VCaP (cell line): Measurements from ENCODE around the gene MSMB.

ENCODE experiments used
- H3K27ac ChIP-seq: fragments of 450-650 bp; 2 replicates; pipeline ENCODE4 v1.5.1; 2017
- TF ChIP-seq, protein P1 (sequence below): fragments of 450-650 bp; conservative IDR thresholded peaks from 2 replicates; pipeline ENCODE4 v1.5.1; 2017; ENCODE audit warnings: mild to moderate bottlenecking, moderate library complexity

MSMB gene

DNA sequence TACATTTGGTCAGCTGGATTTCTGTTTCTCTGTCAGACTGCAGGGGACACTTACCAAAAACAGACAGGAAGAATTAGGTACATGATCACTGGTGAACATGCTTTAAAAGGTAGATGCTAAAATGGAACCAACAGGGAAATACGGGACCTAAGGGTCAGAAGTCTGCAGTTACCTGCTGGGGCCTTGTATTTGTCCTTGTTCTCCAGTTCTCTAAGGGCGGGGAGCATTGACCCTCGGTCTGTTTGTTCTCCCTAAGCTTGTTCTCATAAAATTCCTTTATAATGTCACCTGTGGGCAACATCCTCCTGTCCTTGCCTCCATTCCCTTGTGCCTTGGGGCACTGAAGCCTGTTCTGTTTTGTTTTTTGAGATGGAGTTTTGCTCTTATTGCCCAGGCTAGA, 29.8 kb upstream of the MSMB start:
- H3K27ac ChIP-seq, result peak overlapping the region; percentile 82
- TF ChIP-seq, protein P1, sequence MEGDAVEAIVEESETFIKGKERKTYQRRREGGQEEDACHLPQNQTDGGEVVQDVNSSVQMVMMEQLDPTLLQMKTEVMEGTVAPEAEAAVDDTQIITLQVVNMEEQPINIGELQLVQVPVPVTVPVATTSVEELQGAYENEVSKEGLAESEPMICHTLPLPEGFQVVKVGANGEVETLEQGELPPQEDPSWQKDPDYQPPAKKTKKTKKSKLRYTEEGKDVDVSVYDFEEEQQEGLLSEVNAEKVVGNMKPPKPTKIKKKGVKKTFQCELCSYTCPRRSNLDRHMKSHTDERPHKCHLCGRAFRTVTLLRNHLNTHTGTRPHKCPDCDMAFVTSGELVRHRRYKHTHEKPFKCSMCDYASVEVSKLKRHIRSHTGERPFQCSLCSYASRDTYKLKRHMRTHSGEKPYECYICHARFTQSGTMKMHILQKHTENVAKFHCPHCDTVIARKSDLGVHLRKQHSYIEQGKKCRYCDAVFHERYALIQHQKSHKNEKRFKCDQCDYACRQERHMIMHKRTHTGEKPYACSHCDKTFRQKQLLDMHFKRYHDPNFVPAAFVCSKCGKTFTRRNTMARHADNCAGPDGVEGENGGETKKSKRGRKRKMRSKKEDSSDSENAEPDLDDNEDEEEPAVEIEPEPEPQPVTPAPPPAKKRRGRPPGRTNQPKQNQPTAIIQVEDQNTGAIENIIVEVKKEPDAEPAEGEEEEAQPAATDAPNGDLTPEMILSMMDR, result no peak

DNA sequence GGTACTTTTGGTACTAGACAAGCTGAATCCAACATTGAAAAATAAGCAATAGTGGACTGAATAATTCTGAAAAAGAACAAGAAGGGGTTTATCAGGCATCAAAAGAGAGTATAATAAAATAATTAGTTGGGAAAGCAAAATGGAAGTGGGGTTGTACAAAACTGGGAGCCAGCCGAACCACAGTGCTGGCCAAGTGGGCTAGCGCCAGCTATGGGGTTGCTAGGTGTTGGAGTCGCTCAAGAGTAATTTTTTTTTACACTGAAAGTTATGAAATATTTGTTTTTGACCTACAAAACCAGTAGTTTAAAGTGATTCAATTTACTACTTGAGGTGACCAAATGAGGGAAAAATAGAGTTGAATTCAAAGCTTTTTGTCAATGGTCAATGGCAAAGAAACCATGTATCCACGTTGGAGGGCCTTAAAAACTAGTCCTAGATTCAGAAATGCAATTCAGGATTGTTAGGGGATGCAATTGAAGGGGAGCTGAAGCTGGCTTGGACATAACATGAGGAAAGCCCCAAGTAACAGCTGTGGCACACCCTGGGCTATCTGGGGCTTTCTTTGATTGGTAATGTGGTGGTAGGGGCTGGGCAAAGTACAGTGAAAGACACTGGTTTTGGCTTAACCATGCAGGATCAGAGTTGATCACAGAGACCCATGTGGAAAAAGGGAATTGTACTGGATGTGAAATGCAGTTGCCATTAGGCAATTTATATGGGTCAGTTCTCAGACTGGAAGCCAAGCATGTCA, 28.3 kb upstream of the MSMB start:
- TF ChIP-seq, protein P1, result no peak
- peak overlapping the region; percentile 82 for H3K27ac ChIP-seq

DNA sequence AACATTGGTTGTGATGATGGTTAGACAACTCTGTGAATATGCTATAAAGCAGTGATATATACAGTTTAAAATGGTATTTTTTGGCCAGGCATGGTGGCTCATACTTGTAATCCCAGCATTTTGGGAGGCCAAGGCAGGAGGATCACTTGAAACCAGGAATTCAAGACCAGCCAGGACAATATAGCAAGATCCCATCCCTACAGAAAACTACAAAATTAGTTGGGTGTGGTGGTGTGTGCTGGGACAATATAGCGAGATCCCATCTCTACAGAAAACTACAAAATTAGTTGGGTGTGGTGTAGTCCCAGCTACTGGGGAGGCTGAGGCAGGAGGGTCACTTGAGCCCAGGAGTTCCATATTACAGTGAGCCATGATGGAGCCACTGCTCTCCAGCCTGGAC, 27.5 kb upstream of the MSMB start:
- no peak overlapping the region for H3K27ac ChIP-seq
- TF ChIP-seq, protein P1, result no peak

DNA sequence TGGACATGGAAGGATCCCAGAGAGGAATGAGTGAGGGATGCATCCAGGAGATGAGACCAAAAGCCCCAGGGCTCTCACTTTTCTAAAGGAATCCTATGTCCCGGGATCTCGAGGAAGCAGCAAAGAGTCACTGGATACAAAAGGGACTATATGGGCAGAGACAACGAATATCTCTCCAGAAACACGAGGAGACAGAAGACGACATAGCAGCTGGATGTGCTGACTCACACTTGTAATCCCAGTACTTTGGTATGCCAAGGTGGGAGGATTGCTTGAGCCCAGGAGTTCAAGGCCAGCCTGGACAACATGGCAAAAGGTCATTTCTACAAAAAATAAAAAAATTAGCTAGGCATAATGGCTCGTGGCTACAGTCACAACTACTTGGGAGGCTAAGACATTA, 24.7 kb upstream of the MSMB start:
- TF ChIP-seq, protein P1, result no peak
- H3K27ac ChIP-seq, result no peak overlapping the region

DNA sequence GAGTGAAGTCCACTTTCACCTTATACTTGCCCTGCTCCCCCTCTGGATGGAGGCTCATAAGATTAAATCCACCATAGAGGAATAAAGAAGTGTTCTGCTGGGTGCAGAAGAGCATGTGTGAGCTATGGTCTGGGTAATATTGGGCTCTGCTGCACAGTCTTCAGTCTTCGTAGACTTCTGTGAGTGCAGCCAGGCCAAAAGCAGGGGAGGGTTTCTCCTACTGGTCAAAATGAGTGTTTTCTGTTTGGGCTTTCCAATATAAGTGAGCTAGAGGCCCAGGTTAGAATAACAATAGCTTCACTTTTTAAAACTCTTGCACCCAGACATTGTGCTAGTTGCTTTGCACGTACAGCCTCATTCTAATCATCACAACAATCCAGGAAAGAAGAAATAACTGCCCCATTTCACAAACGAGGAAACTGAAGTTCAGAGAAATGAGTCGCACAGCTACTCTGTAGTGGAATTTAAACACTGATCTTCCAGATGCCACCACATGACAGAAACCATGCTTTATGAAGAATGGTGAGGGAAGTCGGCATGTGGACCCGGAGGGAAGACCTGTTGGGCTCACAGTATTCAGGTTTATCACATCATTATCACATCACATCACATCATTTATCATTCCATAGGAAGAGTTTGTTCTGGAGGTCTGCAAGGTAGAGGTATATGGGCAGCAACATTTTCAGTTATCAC, 23.8 kb upstream of the MSMB start:
- TF ChIP-seq, protein P1, result no peak
- H3K27ac ChIP-seq, result no peak overlapping the region

DNA sequence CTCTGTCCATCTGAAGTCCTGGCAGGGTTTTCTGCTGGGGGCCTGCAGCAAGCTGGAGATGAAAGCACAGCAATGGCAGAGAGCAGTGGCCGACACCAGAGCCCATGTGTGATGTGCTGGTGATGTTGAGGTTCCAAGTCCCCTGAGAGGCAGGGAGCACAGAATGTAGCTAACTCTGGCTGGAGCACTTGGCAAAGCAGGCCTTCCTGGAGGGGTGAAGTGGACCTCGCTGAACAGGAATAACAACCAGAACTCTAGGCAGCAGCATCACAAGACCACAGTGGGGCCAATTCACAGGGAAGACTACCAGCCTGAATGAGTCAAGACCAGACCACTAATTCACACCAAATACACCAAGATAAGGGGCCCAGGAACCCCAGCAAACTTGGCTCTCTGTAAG, 22.8 kb upstream of the MSMB start:
- peak overlapping the region; percentile 23; the same call in 1 of the 2 replicates for H3K27ac ChIP-seq
- TF ChIP-seq, protein P1, result no peak

DNA sequence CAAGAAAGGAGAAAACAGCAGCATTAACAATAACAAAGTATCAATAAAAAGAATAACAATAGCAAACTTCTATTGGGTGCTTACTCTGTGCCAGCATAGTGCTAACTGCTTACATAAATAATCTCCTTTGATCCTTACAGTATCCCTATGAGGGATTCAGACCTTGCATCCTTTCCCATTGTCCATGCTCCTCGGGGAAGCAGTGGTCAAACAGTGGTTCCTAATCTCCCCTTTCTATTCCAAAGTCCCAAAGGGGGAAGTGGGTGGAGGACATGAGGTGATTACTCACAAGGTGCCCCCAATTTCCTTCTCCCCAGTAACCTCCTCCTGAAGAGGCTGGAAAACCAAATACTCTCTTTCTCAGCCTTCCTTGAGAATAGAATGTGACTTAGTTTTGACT, 22.0 kb upstream of the MSMB start:
- TF ChIP-seq, protein P1, result no peak

More for the DNA sequence above, 22.0 kb upstream of the MSMB start:
- H3K27ac ChIP-seq, result peak overlapping the region; percentile 23; the same call in 1 of the 2 replicates
